ENCODE data around the gene ZDHHC20. TPM values are rescaled to one million over a fixed set of nuclear protein-coding genes. Genes with fewer than 3 reads are reported as not detected.

The ZDHHC20 gene
- total RNA-seq, 1 donor from 2014 or later, result 65.0 TPM

GRCh38 chr13:21328836-21329477 lies 130.1 kb downstream of the ZDHHC20 start:
- no peak for DNase-seq (ENCODE audit: extremely low read depth, low read depth, low spot score)

- no peak for DNase-seq (ENCODE audit: extremely low read depth, low read depth, low spot score)
Observed at GRCh38 chr13:21328201-21328600, 130.9 kb downstream of the ZDHHC20 start.

- DNase-seq (ENCODE audit: extremely low read depth, low read depth, low spot score), result no peak
Observed at GRCh38 chr13:21326155-21327031, 132.7 kb downstream of the ZDHHC20 start.

- DNase-seq (ENCODE audit: extremely low read depth, low read depth, low spot score), result no peak
Observed at GRCh38 chr13:21324803-21325202, 134.3 kb downstream of the ZDHHC20 start.

- no peak for DNase-seq (ENCODE audit: extremely low read depth, low read depth, low spot score)
Observed at GRCh38 chr13:21322988-21323387, 136.1 kb downstream of the ZDHHC20 start.

Other genes with a start within 250 kb of the ZDHHC20 start
- gene MICU2, start 144.9 kb upstream of the ZDHHC20 start, total RNA-seq, result 72.5 and 85.5 TPM in 2 replicates
- gene FGF9, start 211.8 kb upstream of the ZDHHC20 start, total RNA-seq, result not detected in 2 replicates